Limb (tissue), 2 donors: ENCODE results near the gene LINGO3.

ENCODE experiments used
- DNase-seq, 2 donors: peaks; one replicate each; pipeline ENCODE4 v3.0.0-alpha.2; 2016; ENCODE audit errors: extremely low spot score in 2 of 2

LINGO3 gene

DNA sequence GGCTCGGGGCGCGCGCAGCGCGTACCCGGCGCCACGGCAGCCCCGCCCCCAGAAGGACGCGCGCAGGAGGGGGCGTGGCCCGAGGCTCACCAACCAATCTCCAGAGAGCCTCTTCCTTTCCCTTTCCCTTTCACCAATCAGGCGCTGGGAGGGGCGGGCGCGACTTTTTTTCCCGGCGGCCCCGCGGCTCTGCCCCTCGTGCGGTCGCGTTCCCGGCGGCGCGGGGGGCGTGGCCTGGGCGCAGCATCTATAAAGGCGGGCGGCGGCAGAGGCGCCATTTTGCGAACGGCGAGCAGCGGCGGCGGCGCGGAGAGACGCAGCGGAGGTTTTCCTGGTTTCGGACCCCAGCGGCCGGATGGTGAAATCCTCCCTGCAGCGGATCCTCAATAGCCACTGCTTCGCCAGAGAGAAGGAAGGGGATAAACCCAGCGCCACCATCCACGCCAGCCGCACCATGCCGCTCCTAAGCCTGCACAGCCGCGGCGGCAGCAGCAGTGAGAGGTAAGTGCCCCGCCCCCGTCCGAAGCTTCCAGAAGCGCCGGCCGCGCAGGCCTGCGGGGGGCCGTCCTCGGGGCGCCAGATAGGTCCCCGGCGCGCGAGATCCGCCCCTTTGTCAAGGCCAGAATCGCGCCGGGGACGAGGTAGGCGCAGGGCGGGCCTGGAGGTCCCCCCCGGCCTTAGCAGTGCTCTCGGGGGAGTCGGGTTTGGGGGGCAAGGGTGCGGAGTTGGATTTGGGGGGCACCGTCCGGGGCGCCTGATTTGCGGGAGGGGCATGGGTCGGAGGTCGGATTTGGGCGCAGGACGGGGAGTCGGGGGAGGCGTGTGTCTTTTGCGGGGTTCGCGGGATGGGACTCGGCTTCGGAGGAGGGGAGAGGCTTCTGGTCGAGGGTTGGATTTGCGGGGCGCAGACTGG is 38.5 kb downstream of the LINGO3 start:
- peak; percentile 97 to 100 for DNase-seq

- no peak for DNase-seq
Measured at GRCh38 chr19:2268861-2269243, 39.1 kb downstream of the LINGO3 start.

DNA sequence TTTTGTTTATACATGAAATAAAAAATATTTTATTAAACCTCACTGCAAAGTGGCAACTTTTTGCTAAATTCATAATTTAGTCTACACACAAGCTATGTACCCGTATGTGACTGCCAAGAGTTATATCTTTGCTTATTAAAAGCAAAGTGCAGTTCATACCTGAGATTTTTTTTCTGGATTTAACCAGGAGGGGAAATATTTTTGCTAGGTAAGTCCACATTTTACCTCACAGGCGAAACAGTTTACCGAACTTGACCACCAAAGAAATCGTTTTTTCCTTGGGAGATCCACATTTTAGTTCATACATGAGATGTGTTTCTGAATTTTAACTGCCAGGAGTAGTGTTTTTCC is 39.5 kb downstream of the LINGO3 start:
- DNase-seq, result no peak

GRCh38 chr19:2266183-2266993 is 41.6 kb downstream of the LINGO3 start:
- DNase-seq, result peak; percentile 45 to 67

- DNase-seq, result no peak
Measured at GRCh38 chr19:2261438-2262172, 46.3 kb downstream of the LINGO3 start.

DNA sequence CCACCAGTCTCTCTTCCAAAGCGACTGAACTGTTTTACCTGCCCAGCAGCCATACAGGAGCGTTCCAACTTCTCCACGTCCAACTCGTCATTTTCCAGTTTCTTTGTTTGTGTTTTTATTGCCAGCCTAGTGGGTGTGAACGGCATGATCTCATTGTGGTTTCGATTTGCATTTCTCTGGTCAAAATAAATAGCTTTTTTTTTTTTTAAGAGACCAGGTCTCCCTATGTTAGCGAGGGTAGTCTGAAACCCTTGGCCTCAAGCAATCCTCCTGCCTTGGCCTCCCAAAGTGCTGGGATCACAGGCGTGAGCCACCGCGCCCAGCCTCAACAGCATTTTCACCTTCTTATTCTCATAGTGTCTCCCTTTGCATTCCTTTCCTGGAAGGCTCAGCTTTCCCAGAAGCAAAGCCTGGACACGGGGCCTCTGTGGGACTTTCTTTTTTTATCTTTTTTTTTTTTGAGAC is 47.6 kb downstream of the LINGO3 start:
- no peak for DNase-seq

GRCh38 chr19:2259336-2259735 is 48.6 kb downstream of the LINGO3 start:
- no peak for DNase-seq
